Rectal smooth muscle tissue (tissue), 1 donor: ENCODE results near the gene MYL6B.

Source experiments
- H3K27ac ChIP-seq: one replicate; pipeline ENCODE4 v1.7.0; 2013; ENCODE audit warnings: low read depth, low read length, inconsistent platforms
- H3K27me3 ChIP-seq: one replicate; pipeline ENCODE4 v1.7.0; 2013; ENCODE audit warnings: low read length; ENCODE audit not compliant: control insufficient read depth, insufficient read depth
- H3K36me3 ChIP-seq: one replicate; pipeline ENCODE4 v1.7.0; 2013; ENCODE audit warnings: low read length; ENCODE audit not compliant: control insufficient read depth, insufficient read depth
- H3K4me1 ChIP-seq: one replicate; pipeline ENCODE4 v1.7.0; 2013; ENCODE audit warnings: low read length; ENCODE audit not compliant: control insufficient read depth, insufficient read depth
- H3K4me3 ChIP-seq: one replicate; pipeline ENCODE4 v1.7.0; 2013; ENCODE audit warnings: low read length
- H3K9ac ChIP-seq: one replicate; pipeline ENCODE4 v1.7.0; 2013; ENCODE audit warnings: low read length

Gene MYL6B

DNA sequence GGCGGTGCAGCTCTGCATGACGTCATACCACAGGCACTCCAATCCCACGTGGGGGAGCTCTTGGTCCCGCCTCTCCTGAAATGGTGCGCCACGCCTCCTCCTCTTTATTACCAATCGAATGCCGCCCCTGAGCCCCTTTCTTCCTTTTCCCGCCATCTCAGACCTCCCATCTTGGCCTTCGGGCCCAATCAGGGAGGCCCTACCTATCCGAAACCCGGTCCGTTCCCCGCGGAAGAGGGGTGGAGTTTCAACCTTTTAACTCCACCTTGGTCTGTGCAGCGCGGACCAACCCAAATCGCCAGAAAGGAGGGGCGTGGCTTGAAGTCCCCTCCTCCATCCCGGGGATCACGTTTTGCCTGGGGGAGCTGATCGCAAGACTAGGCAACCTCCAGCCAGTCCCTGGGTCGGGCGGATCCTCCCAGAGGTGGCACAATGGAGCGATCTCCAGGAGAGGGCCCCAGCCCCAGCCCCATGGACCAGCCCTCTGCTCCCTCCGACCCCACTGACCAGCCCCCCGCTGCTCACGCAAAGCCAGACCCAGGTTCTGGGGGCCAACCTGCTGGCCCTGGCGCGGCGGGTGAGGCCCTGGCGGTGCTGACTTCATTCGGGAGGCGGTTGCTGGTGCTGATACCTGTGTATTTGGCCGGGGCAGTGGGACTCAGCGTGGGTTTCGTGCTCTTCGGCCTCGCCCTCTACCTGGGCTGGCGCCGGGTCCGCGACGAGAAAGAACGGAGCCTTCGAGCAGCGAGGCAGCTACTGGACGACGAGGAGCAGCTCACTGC is 24.3 kb upstream of the MYL6B start, which contains the start of gene ESYT1:
TSS of gene ESYT1 (plus strand) at position 380 of the 782 bp plus-strand sequence. CDS start at position 433, 53 bp downstream.
- Histone ChIP-seq H3K4me1 (peaks cover 19% of the 10 kb centered on the region), H3K9ac (peak within 1 kb of the TSS; percentile 77)

DNA sequence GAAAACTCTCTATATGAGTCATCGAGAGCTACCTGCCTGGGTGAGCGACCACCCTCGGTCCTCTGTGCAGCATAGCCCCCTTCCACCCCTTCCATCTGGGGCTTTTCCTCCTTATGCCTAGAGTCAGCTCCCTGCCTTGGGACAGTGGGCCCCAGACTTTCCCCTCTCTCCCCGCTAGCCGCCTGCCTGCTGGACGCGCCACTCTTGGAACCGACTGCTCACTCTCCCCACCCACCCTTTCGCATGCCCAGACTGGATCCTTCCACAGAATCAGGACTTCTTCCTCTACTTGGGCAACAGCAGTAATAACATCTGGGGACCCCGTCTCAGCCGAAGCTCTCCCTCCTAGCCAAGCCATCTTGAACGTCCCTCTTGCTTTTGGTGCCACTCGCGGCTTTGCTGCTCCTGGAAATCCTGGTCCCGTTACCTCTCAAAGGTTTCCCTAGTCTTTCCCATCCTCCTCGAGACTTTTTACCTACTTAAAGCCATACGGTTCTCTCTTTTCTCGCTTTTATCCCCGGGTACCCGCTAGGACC is 23.6 kb upstream of the MYL6B start:
- Histone ChIP-seq H3K4me3 (peak overlapping the region; percentile 94), H3K36me3 (peaks cover 24% of the 10 kb centered on the region), H3K27me3 (no peaks in the 10 kb centered on the region), H3K4me1 (peaks cover 19% of the 10 kb centered on the region), H3K27ac (peak overlapping the region; percentile 95), H3K9ac (peak overlapping the region; percentile 77)

More for the DNA sequence above, 24.3 kb upstream of the MYL6B start, which contains the start of gene ESYT1:
- Histone ChIP-seq H3K27me3 (no peaks in the 10 kb centered on the region), H3K4me3 (peak within 1 kb of the TSS; percentile 94), H3K27ac (peak within 1 kb of the TSS; percentile 95), H3K36me3 (peaks cover 18% of the 10 kb centered on the region)

DNA sequence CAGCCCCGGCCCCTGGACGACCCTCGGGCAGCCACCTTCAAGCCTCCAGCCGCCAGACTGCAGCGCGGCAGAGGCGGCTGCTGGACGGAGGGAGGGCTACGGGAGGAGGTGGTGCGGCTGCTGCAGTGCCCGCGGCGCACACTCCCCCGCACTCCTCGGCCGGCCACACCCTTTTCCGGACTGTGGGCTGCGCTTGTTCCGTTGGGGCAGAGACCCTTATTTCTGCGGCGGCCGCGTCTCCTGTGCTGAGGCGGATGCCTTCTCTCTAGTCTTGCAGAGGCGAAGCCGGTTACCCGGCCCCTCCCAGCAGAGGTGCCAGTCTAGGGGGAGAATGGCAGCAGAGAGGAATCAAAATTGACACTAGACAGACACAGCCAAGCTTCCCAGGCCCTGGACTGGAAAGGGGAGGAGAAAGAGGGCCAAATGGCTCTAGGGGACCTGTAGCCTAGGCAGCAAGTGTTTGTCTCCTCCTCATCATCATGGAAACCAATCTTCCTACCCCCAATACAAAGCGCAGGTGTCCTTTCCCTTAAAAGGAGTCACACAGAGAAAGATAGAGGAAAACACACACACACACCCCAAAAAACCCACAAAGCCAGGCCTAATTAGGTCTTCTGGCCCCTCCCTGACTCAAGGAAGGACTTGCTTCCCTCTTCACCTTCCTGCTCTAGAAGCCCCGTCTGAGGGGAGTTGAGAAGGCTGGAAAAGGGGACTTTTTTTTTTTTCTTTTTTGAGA is 23.0 kb upstream of the MYL6B start:
- Histone ChIP-seq H3K27me3 (no peaks in the 10 kb centered on the region), H3K4me1 (peaks cover 19% of the 10 kb centered on the region), H3K4me3 (peak overlapping the region; percentile 94), H3K36me3 (peaks cover 30% of the 10 kb centered on the region), H3K9ac (peak overlapping the region; percentile 77), H3K27ac (peak overlapping the region; percentile 95)

DNA sequence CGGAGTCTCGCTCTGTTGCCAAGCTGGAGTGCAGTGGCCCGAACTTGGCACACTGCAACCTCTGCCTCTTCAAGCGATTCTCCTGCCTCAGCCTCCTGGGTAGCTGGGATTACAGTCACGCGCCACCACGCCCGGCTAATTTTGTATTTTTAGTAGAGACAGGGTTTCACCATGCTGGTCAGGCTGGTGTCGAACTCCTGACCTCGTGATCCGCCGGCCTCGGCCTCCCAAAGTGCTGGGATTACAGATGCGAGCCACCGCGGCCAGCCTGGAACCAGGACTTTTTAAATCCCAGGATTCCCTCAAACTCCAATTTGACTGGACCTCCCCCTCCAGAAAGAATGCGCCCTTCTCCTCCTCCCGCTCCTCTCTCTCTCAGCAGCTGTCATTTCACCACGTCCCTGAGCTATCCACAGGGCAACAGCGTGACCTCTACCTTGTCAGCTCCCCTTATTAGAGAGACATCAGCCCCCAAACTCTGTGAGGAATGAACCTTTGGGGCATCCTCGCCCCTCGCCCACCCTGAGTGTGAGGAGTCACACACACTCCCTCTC is 22.4 kb upstream of the MYL6B start:
- Histone ChIP-seq H3K36me3 (peaks cover 30% of the 10 kb centered on the region), H3K27ac (peak overlapping the region; percentile 95), H3K9ac (no peak overlapping the region), H3K27me3 (no peaks in the 10 kb centered on the region), H3K4me3 (peak overlapping the region; percentile 94), H3K4me1 (peaks cover 19% of the 10 kb centered on the region)

DNA sequence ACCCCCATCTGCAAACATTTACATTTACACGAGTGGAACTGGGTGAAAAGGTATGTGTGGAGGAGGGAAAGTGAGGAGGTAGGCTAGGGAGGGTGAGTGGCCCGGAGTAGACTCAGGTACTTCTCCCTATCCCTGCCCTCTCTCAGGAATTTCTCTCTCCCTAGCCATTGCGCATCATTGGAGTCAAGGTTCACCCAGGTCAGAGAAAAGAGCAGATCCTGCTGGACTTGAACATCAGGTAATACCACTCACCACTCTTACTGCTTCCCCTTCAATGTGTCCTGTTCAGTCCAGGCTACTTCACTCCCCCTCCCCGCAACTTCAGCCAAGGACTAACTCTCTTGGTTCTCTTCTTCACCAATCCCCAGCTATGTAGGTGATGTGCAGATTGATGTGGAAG is 21.5 kb upstream of the MYL6B start:
- H3K27me3 ChIP-seq: no peaks in the 10 kb centered on the region
- H3K4me3 ChIP-seq: no peak overlapping the region
- H3K4me1 ChIP-seq: peaks cover 19% of the 10 kb centered on the region
- no peak overlapping the region for H3K9ac ChIP-seq
- no peak overlapping the region for H3K27ac ChIP-seq
- peaks cover 30% of the 10 kb centered on the region for H3K36me3 ChIP-seq

DNA sequence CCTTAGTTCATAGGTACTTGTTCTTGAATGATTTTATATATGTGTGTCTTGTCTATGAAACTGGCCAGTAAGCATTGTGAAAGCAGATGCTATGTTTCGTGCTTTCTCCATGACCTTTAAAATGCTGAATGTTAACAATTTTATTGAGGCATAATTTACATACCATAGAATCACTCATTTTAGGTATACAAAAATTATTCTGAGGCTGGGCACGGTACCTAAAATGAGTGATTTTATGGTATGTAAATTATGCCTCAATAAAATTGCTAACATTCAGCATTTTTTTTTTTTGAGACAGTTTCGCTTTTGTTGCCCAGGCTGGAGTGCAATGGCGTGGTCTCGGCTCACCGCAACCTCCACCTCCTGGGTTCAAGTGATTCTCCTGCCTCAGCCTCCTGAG is 17.5 kb upstream of the MYL6B start:
- Histone ChIP-seq H3K27ac (no peak overlapping the region), H3K4me3 (no peak overlapping the region), H3K4me1 (no peaks in the 10 kb centered on the region), H3K9ac (no peak overlapping the region), H3K27me3 (no peaks in the 10 kb centered on the region), H3K36me3 (peaks cover 58% of the 10 kb centered on the region)

DNA sequence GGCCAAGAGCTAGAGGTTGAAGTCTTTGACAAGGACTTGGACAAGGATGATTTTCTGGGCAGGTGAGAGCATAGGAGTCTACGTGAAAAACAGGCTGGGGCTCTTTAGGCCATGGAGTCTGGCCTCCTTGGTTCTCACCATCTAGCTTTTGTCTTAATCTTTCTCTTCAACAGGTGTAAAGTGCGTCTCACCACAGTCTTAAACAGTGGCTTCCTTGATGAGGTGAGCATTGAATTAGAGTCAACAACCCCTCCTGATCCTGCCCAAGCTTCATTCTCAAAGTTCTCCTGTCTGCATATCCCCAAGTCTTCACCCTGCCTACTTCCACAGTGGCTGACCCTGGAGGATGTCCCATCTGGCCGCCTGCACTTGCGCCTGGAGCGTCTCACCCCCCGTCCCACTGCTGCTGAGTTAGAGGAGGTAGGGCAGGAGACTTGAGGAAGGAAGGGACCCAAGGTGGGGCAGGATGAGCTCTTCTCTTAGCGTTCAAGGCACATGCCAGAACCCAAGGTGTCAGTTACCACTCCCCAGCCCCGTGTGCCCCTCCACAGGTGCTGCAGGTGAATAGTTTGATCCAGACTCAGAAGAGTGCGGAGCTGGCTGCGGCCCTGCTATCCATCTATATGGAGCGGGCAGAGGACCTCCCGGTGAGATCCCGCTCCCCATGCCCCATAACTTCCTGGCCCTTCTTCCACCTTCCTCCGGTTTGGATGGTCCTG is 14.4 kb upstream of the MYL6B start:
- Histone ChIP-seq H3K4me1 (no peaks in the 10 kb centered on the region), H3K9ac (no peak overlapping the region), H3K27me3 (no peaks in the 10 kb centered on the region), H3K36me3 (peaks cover 56% of the 10 kb centered on the region), H3K4me3 (no peak overlapping the region), H3K27ac (no peak overlapping the region)

DNA sequence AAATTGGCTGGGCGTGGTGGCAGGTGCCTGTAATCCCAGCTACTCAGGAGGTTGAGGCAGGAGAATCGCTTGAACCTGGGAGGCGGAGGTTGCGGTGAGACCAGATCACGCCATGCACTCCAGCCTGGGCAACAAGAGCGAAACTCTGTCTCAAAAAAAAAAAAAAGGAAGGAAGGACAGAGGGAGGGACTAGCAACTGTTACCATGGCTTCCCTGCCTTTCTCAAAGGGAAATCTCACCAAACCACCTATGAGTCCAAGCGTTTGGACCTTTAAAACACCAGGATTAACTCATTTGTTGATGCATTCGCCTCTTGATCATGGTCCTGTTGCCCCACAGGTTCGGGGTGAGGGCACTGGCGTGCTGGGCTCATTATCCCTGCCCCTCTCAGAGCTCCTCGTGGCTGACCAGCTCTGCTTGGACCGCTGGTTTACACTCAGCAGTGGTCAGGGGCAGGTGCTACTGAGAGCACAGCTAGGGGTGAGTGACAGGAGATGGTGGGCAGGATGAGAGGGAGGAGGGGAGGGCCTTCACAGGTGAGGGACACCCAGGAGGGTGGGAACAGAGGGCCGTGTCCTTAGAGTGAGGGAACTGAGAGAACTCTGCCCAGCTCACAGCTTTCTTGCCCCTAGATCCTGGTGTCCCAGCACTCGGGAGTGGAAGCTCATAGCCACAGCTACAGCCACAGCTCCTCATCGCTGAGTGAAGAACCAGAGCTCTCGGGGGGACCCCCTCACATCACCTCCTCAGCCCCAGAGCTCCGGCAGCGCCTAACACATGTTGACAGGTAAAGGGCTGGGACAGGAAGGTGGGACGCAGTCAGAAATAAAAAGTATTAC is 10.2 kb upstream of the MYL6B start:
- H3K27ac ChIP-seq: no peak overlapping the region
- peaks cover 41% of the 10 kb centered on the region for H3K36me3 ChIP-seq
- H3K4me1 ChIP-seq: no peaks in the 10 kb centered on the region
- H3K27me3 ChIP-seq: no peaks in the 10 kb centered on the region
- no peak overlapping the region for H3K9ac ChIP-seq
- no peak overlapping the region for H3K4me3 ChIP-seq

DNA sequence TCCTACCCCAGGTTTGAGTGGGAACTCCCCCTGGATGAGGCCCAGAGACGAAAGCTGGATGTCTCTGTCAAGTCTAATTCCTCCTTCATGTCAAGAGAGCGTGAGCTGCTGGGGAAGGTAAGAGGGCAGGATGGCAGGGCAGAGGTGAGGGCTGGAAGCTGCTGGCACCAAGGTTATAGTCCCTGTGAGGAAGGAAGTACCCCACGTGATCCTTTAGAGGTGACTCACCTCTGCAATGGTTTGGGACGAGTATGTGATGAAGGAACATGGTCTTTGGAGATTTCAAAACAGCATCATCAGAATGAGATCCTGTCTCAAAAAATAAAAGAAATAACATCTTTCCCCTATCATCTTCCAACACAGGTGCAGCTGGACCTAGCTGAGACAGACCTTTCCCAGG is 9.2 kb upstream of the MYL6B start:
- no peak overlapping the region for H3K4me3 ChIP-seq
- H3K27ac ChIP-seq: no peak overlapping the region
- H3K27me3 ChIP-seq: no peaks in the 10 kb centered on the region
- H3K36me3 ChIP-seq: peaks cover 31% of the 10 kb centered on the region
- H3K4me1 ChIP-seq: no peaks in the 10 kb centered on the region
- H3K9ac ChIP-seq: no peak overlapping the region

DNA sequence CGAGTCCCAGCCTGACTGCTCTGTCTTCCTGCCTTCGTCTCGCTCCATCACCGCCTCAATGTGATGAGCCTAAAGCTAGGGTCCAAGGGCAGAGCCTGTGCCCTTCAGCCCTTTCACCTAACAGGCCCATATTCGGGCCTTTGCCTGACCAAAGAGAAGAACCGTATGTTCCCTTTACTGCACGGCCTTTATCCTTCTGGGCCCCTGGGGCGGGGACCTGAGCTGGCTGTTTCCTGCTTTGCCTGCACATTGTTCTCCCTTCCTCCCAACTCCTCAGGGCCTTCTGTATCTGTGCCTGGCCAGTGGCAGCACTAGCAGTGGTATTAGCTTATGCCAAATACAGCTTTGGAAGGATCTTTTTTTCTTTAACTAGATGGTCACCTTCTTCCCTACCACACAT is 8.5 kb upstream of the MYL6B start:
- Histone ChIP-seq H3K27ac (no peak overlapping the region), H3K9ac (no peak overlapping the region), H3K4me1 (no peaks in the 10 kb centered on the region), H3K27me3 (no peaks in the 10 kb centered on the region), H3K4me3 (no peak overlapping the region), H3K36me3 (peaks cover 25% of the 10 kb centered on the region)

DNA sequence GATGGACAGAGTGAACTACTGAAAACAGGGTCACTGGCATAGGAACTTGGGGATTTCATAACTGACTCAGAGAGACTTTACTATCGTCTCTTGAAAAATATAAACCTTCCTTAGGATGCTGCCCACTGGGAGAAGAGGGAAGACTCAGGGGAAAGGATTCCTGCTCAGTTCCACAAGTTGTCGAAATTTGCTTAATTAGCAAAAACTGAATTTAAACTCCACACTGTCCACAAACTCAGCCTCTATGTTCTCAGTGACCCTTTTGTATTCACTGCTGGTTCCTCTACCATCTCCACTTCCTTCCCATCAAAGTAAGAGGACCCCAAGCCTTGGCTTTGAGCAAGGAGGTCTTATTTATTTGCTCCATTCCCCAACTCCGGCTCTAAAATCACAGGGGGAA is 7.2 kb upstream of the MYL6B start:
- Histone ChIP-seq H3K27me3 (no peaks in the 10 kb centered on the region), H3K27ac (no peak overlapping the region), H3K9ac (no peak overlapping the region), H3K36me3 (peaks cover 23% of the 10 kb centered on the region), H3K4me1 (no peaks in the 10 kb centered on the region), H3K4me3 (no peak overlapping the region)
